HepG2 (cell line): ENCODE results near the gene TPRN. TPM values are rescaled to one million over a fixed set of nuclear protein-coding genes. Genes with fewer than 3 reads are reported as not detected.
A peak's percentile ranks its signal among the peaks of the same experiment; 100 is the strongest.

Experiments used
- CSRNP1 ChIP-seq: sonication (generic); formaldehyde crosslinking; IDR thresholded peaks from 2 replicates; pipeline ENCODE4 v1.8.1; 2023; ENCODE audit warnings: mild to moderate bottlenecking, missing genetic modification reagents
- GABPB1 ChIP-seq: IDR thresholded peaks from 2 replicates; pipeline ENCODE4 v1.6.1; 2016; ENCODE audit warnings: mild to moderate bottlenecking, missing genetic modification reagents, moderate library complexity, missing compliant biosample characterization
- HNF1B ChIP-seq: sonication (generic); formaldehyde crosslinking; IDR thresholded peaks from 2 replicates; pipeline ENCODE4 v1.5.1; 2020; ENCODE audit warnings: mild to moderate bottlenecking, moderate library complexity, missing genetic modification reagents
- PATZ1 ChIP-seq: sonication (generic); formaldehyde crosslinking; IDR thresholded peaks from 2 replicates; pipeline ENCODE4 v1.4.0; 2020; ENCODE audit warnings: missing genetic modification reagents
- ZNF333 ChIP-seq: sonication (generic); formaldehyde crosslinking; IDR thresholded peaks from 2 replicates; pipeline ENCODE4 v1.4.0; 2020; ENCODE audit warnings: mild to moderate bottlenecking, missing genetic modification reagents, borderline replicate concordance
- ZNF687 ChIP-seq: sonication (generic); formaldehyde crosslinking; IDR thresholded peaks from 2 replicates; pipeline ENCODE4 v1.5.1; 2020; ENCODE audit warnings: mild to moderate bottlenecking, missing genetic modification reagents, moderate library complexity
- polyA plus RNA-seq, 8 experiments: library from polyadenylated mRNA; depleted of rRNA in 3 of 8; stranded (reverse) in 7 of 8; unstranded in 1 of 8; fragments of >200 nt; fragmentation: Illumina TruSeq in 4 of 8; extraction: Trizol in 4 of 8; gene quantifications; 2 replicates each; pipeline versions ENCODE4 v1.2.1 to v1.2.3, GENCODE V29; 2011 to 2016; ENCODE audit warnings: low read depth in 4 of 8, missing spikeins in 1 of 8, mixed read lengths in 1 of 8; ENCODE audit not compliant: insufficient read depth in 1 of 8
- total RNA-seq, 5 experiments: library from RNA; depleted of rRNA; stranded (reverse); fragments of >200 nt; fragmentation: Illumina TruSeq; extraction: Trizol; gene quantifications; 2 replicates each; pipeline ENCODE4 v1.2.3, GENCODE V29; 2016; ENCODE audit warnings: low read depth in 1 of 5

Gene TPRN
- total and polyA plus RNA-seq, 2 of the 13 experiments (the other 11 are each of a cell fraction or from before 2014, with no cell fraction given), result 10.1 to 19.2 TPM

- TF ChIP-seq PATZ1 (CRISPR knock-in tag), result peak; percentile 73
- TF ChIP-seq CSRNP1 (CRISPR knock-in tag), result peak; percentile 25; the same call in 1 of the 2 replicates
- TF ChIP-seq ZNF687, result peak; percentile 67; the same call in 1 of the 2 replicates
- peak; percentile 15; the same call in 1 of the 2 replicates for TF ChIP-seq ZNF333 (CRISPR knock-in tag)
- TF ChIP-seq GABPB1 (CRISPR knock-in tag), result peak; percentile 32; the same call in 1 of the 2 replicates
- 0 out of 2 replicates have a peak, but pooled peaks have one; percentile 36 for TF ChIP-seq HNF1B (CRISPR knock-in tag)
Observed at GRCh38 chr9:137228506-137228967, 28.0 kb upstream of the TPRN start (continued).
